ENCODE measurements around the gene ATP6V1C2.
"Not testable (repeated sequence)": the region's sequence is repeated elsewhere in the genome, so short reads cannot be mapped to it uniquely, and the experiment has no call there.

Gene ATP6V1C2

DNA sequence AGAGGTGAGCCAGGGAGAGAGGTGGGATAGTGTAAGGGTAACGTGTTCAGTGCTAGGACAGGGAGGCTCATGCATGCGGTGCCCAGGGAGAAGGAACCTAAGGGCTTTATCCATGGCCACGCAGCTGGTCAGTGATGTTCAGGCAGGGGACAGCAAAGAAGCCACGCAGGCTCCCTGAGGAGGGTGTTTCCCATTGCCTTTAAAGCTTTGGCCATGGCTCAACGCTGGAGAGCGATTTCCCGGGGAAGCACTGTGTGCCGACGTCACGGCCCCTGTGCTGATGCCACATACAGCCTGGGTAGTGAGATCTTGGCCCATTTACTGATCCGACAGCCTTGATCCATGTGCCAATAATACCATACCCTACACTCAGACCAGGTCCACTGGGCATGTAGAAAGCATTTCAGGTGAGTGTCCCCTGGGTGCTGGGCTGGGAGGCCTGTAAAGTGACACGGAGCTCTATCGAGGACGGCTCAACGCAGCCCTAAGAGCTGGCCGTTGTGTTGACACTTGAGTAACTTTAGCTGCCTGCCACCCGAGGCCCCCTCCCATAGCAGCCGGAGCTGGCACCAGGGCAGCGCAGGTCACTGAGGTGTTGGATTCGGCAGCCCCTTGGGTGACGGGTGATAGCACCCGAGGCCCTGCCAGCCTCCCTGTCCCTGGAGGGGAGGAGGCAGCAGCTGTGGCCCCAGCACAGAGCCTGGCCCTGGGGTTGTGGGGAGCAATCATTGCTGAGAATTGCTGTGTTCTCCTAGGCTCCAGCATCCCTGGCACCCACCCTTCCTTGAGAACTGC is 49.7 kb downstream of the ATP6V1C2 start:
- no peak for DNase-seq (ENCODE audit: low read depth in 2 of 2)

DNA sequence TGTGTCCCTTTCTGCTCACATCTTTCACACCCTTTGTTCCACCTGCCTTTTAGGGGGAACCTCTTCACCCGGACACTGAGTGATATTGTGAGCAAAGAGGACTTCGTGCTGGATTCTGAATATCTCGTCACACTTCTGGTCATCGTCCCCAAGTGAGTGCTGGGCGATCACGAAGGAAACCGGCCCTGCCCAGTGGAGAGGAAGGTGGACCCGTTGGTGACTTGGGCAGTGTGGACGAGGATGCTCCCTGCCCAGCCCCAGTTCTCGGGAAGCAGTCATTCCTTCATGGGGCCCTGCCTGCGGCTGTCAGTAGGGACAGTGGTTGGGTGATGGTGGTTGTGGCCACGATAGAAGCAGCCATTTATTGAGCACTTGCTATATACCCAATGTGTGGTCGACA is 50.4 kb downstream of the ATP6V1C2 start:
- no peak for DNase-seq (ENCODE audit: low read depth in 2 of 2)

DNA sequence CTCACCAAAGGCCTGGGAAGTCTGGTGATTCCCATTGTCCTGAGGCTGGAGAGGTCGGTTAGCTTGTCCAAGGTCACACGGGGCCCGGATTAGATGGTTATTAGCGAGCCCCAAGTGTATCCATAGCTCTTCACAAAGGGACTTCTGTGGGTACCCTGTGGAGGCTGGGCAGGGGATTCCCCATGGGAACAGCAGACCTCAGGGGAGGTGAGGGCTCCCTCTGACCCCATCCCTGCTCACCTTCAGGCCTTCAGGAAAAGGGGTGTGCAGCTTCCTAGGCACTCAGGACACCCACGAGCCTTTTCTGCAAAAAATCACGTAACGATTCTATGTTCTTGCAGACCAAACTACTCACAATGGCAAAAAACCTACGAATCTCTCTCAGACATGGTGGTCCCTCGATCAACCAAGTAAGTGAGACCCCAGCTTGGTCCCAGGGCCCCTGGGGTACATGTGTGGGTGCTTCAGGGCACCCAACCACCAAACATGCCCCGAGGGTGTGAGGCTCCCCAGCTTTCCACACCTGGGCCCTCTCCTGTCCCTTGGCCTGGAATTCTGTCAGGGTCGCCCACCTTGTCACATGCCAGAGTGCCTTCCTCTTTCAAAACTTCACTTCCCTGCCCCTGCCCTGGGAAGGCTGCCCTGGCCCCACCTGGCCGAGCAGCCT is 50.9 kb downstream of the ATP6V1C2 start:
- DNase-seq (ENCODE audit: low read depth in 2 of 2): no peak

GRCh38 chr2:10772868-10773215 is 51.4 kb downstream of the ATP6V1C2 start:
- DNase-seq (ENCODE audit: low read depth in 2 of 2): no peak

GRCh38 chr2:10773821-10774341 is 52.5 kb downstream of the ATP6V1C2 start:
- DNase-seq (ENCODE audit: low read depth in 2 of 2): no peak

- DNase-seq (ENCODE audit: low read depth in 2 of 2): no peak
Measured at GRCh38 chr2:10774394-10774793, 53.0 kb downstream of the ATP6V1C2 start.

GRCh38 chr2:10775021-10775780 is 53.8 kb downstream of the ATP6V1C2 start:
- no peak for DNase-seq (ENCODE audit: low read depth in 2 of 2)

GRCh38 chr2:10775831-10776230 is 54.4 kb downstream of the ATP6V1C2 start:
- DNase-seq (ENCODE audit: low read depth in 2 of 2): no peak

DNA sequence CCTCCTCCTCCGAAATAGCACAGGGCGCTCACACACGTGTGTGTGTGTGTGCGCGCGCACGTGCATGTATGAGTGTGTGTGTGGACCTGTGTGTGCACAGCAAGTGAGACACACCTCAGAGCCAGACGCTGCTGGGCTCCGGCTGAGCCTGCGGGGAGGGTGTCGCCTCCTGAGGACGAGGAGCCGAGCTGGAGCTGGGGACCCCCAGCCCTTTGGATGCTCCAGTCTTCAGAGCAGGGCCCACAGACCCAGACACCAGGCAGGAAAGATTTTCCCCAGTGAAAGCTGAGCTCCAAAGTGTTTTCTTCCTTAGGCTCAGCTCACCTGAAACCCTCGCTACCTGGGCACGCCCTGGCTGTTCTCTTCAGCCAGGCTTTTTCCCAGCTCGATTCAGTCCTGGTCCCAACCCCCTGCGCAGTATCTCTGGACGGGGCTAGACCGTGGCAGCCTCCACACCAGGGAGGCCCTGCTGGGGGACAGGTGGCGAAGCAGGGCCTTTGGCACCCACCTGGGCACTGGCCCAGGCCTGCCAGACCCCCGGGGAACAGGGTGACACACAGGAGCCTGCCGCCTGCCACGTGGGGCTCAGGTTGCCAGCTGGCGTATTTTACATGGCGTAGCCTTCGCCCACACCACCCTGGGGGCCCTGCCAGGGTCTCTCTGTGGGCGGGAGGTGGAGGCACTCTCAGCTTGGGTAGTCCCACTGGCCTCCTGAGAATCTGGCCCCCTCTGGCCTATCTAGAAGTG is 55.0 kb downstream of the ATP6V1C2 start:
- no peak for DNase-seq (ENCODE audit: low read depth in 2 of 2)

DNA sequence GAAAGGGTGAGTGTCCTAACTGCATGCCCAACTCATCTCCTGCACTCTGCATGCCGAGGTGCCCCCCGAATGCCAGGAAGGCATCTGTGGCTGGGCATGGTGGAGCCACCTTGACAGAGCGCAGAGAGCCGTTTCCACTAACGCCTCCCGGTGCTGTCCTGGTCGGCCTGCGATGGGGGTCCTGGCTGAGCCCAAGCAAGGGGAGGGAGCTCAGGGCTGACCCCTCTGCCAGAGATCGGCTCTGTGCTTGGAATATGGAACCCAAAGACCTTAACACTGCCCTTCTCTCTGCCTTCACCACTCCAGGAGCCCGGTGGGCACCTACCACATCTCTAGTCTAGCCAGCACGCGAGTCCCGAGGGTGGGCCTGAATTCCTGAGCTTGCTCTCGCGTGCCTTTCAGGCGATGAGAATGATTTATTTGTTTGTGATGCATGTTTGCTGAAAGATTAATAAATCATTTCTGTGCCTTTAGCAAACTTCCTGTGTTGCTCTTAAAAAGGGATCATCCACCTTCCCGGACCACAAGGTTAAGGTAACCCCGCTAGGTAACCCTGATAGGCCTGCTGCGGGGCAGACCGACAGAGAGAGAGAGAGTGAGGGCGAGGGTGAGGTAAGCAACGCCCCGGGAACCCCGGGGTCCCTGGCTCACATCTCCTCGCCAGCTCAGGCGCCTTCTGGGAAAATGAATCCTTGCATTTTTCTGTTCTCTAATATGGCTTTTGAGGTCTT is 55.8 kb downstream of the ATP6V1C2 start:
- no peak for DNase-seq (ENCODE audit: low read depth in 2 of 2)

GRCh38 chr2:10777842-10778723 is 56.7 kb downstream of the ATP6V1C2 start:
- DNase-seq (ENCODE audit: low read depth in 2 of 2): no peak

DNA sequence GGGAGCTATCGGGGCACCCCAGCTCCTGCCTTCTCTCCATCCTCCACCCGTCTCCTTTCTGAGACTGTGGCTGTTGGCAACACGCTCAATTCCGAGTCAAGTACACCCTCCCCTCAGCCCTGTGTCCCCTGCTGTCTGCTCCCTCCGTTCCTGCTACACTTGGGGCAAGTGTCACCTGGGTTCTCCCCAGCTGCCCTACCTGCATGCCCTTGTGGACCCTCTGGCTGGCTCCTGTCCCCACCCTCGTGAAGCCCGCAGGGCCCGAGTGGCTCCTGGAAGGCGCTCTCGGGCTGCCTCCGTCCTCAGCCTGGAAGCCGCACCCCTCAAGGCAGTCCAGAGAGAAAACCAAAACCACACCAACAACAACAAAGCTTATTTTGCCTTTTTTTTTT is 57.3 kb downstream of the ATP6V1C2 start:
- no peak for DNase-seq (ENCODE audit: low read depth in 2 of 2)

- no peak for DNase-seq (ENCODE audit: low read depth in 2 of 2)
Measured at GRCh38 chr2:10779776-10780490, 58.5 kb downstream of the ATP6V1C2 start.

GRCh38 chr2:10780491-10780820 is 59.0 kb downstream of the ATP6V1C2 start:
- no peak for DNase-seq (ENCODE audit: low read depth in 2 of 2)

DNA sequence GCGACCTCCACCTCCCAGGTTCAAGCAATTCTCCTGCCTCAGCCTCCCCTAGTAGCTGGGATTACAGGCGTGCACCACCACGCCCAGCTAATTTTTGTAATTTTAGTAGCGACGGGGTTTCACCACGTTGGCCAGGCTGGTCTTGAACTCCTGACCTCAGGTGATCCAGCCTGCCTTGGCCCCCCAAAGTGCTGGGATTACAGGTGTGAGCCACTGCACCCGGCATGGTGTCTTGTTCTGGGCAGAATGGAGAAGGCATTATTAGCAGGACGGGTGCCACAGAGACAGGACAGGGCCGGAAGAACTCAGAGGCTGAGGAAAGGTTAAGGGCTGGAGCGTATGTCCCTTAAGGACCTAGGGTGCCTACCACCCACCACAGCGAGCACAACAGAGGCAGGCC is 59.4 kb downstream of the ATP6V1C2 start:
- DNase-seq (ENCODE audit: low read depth in 2 of 2): not testable (repeated sequence)

DNA sequence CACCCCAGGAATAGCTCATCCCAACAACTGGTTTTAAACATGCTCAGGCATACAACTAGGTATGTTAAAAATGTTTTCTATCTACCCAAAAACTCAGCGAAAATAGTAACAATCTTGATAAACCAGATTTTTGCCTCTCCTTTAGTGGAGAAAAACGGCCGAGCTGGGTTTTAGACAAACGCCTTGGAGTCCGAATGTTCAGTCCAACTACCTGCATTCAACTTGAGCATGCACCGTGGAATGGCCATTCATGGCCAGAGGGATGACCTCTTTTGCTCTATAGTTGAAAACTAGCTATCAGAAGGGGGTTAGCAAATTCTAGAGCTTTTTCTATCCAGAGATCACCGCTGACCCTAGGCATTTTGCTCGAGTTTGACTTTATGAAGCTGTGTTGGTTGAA is 60.3 kb downstream of the ATP6V1C2 start:
- DNase-seq (ENCODE audit: low read depth in 2 of 2): no peak

GRCh38 chr2:10783421-10783820 is 62.0 kb downstream of the ATP6V1C2 start:
- DNase-seq (ENCODE audit: low read depth in 2 of 2): no peak

GRCh38 chr2:10784719-10785118 is 63.3 kb downstream of the ATP6V1C2 start:
- no peak for DNase-seq (ENCODE audit: low read depth in 2 of 2)

DNA sequence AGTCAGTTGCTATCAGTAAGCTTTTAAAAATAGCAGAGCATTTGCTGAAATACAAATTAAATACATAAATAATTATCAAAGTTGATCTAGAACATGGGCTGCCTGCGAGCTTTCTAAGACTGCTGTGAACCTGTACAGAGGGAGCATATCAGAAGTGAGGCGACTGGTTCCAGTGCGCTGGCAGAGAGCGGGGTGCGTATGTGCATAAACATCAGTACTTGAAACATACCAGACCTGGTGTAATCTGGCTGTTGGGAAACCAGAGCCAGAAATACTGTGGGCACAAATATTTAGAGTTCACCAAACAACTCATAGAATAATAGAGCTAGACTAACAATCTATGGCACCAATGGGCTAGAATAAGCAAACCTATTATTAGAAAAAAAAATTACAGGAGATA is 63.8 kb downstream of the ATP6V1C2 start:
- DNase-seq (ENCODE audit: low read depth in 2 of 2): no peak

All from stimulated activated CD4-positive, alpha-beta T cell treated with anti-CD3 and anti-CD28 coated beads, Interleukin-1b, Interleukin-23, amount 100 ng/mL, for 4 hours (primary cell).